ENCODE results near the gene XCR1. TPM values are rescaled to one million over a fixed set of nuclear protein-coding genes. Genes with fewer than 3 reads are reported as not detected.

XCR1 gene
- total and polyA plus RNA-seq, 2 donors (not counting 3 experiments of a cell fraction or from before 2014, with no cell fraction given): not detected

DNA sequence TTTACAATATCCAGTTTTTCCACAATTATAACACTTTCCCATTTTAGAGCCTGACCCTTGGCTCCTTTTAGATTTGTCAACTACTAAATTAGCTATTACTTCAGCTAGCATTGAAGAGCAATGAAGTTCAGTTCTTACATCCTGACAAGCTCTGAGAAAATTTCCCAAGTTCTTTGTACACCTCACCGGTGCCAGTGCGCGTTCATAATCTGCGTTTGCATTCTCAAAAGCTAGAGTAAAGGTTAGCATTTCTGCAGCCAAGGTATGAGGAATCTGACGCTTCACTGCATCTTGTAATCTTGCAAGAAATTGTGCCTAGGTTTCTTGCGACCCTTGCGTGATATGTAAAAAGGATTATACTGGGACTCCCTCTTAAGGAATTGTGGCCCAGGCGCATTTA is 25.2 kb upstream of the XCR1 start:
- dilution Hi-C loops (cut with MboI; ENCODE audit: extremely low pct_ligation_motif_present, low sequenced_read_pairs): no loop called here

More for the DNA sequence above, 25.2 kb upstream of the XCR1 start:
- DNase-seq (ENCODE audit: low read depth, low spot score) (no peak), FAIRE-seq (no peak)
- peaks cover 3% of the 10 kb centered on the region in 2 experiments for H3K27me3 ChIP-seq (ENCODE audit: control insufficient read depth in 2 of 2, insufficient read depth in 2 of 2, low read length in 2 of 2)
- no peak overlapping the region for H3K9ac ChIP-seq (replicated peaks; ENCODE audit: extremely low read depth, insufficient read depth, low read length)
- no peaks in the 10 kb centered on the region for H3K9me1 ChIP-seq (replicated peaks; ENCODE audit: control insufficient read depth, extremely low read depth, insufficient read depth, low read length)
- ChIA-PET CTCF (no interaction called here), POLR2A (no interaction called here)
- H3K4me2 ChIP-seq (ENCODE audit: insufficient read depth, low read length): no peak overlapping the region
- BruUV-seq (replicated peaks): no TSS peak
- H3K4me1 ChIP-seq (ENCODE audit: control insufficient read depth, extremely low read depth, insufficient read depth, low read length): no peaks in the 10 kb centered on the region
- H3K27ac ChIP-seq (ENCODE audit: insufficient read depth, low read depth, low read length): no peak overlapping the region
- H3K9me3 ChIP-seq (replicated peaks; ENCODE audit: control insufficient read depth, insufficient read depth, low read length): no peaks in the 10 kb centered on the region
- no peak overlapping the region for H3K4me3 ChIP-seq (replicated peaks in 1 of 3; ENCODE audit: insufficient read depth in 1 of 3, low read depth in 1 of 3, low read length in 3 of 3)
- H4K20me1 ChIP-seq (replicated peaks; ENCODE audit: control insufficient read depth, extremely low read depth, insufficient read depth, low read length): no peaks in the 10 kb centered on the region
- H2AFZ ChIP-seq (ENCODE audit: low read depth, low read length): no peak overlapping the region
- TF ChIP-seq POLR2AphosphoS5 (IDR thresholded peaks at IDR 0.05; ENCODE audit: insufficient read depth, low read depth, low read length) (no peak), MYC (IDR thresholded peaks at IDR 0.05; ENCODE audit: low read depth, low read length) (no peak), FOS (IDR thresholded peaks at IDR 0.05; ENCODE audit: borderline replicate concordance, insufficient read depth, low read length) (no peak), POLR2A (IDR thresholded peaks at IDR 0.05; ENCODE audit: low read depth, low read length) (no peak), GATA2 (IDR thresholded peaks at IDR 0.05; ENCODE audit: insufficient read depth, insufficient read length, low read depth, low read length) (no peak), EZH2 (IDR thresholded peaks at IDR 0.05; ENCODE audit: borderline replicate concordance, low read depth, low read length, severe bottlenecking) (no peak), JUN (IDR thresholded peaks at IDR 0.05; ENCODE audit: borderline replicate concordance, insufficient read depth, insufficient read length, low read depth) (no peak)
- TF ChIP-seq, protein P1, sequence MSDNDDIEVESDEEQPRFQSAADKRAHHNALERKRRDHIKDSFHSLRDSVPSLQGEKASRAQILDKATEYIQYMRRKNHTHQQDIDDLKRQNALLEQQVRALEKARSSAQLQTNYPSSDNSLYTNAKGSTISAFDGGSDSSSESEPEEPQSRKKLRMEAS (IDR thresholded peaks at IDR 0.05; ENCODE audit: insufficient read depth, insufficient read length): no peak
- TF ChIP-seq, protein P2, sequence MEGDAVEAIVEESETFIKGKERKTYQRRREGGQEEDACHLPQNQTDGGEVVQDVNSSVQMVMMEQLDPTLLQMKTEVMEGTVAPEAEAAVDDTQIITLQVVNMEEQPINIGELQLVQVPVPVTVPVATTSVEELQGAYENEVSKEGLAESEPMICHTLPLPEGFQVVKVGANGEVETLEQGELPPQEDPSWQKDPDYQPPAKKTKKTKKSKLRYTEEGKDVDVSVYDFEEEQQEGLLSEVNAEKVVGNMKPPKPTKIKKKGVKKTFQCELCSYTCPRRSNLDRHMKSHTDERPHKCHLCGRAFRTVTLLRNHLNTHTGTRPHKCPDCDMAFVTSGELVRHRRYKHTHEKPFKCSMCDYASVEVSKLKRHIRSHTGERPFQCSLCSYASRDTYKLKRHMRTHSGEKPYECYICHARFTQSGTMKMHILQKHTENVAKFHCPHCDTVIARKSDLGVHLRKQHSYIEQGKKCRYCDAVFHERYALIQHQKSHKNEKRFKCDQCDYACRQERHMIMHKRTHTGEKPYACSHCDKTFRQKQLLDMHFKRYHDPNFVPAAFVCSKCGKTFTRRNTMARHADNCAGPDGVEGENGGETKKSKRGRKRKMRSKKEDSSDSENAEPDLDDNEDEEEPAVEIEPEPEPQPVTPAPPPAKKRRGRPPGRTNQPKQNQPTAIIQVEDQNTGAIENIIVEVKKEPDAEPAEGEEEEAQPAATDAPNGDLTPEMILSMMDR (IDR thresholded peaks at IDR 0.05; ENCODE audit: extremely low read depth in 1 of 2, insufficient read depth in 1 of 2, low read depth in 1 of 2, low read length in 2 of 2): no peak
- H3K79me2 ChIP-seq (ENCODE audit: control insufficient read depth, insufficient read depth, low read length): no peaks in the 10 kb centered on the region
- intact Hi-C loops (cut with micrococcal nuclease): no loop called here
- no peaks in the 10 kb centered on the region for H3K36me3 ChIP-seq (ENCODE audit: control insufficient read depth in 2 of 2, extremely low read depth in 1 of 2, insufficient read depth in 2 of 2, low read length in 2 of 2)
